Sigmoid colon (tissue), 7 donors: ENCODE results near the gene RPS24. TPM values are rescaled to one million over a fixed set of nuclear protein-coding genes. Genes with fewer than 3 reads are reported as not detected.

ENCODE experiments used
- DNase-seq: peaks from one replicate; pipeline ENCODE4 v3.0.0-alpha.2; 2019
- H3K27ac ChIP-seq, 4 donors: fragments of 200-600 bp; sonication (generic); one replicate each; pipeline ENCODE4 v1.5.1; 2016 to 2019; ENCODE audit warnings: mild to moderate bottlenecking in 1 of 4
- H3K27me3 ChIP-seq, 3 donors: fragments of 200-600 bp; sonication (generic); one replicate each; pipeline ENCODE4 v1.5.1; 2019; ENCODE audit warnings: mild to moderate bottlenecking in 1 of 3
- H3K36me3 ChIP-seq, 4 donors: fragments of 200-600 bp; sonication (generic); one replicate each; pipeline ENCODE4 v1.5.1; 2016 to 2019
- H3K4me1 ChIP-seq, 4 donors: fragments of 200-600 bp; sonication (generic); one replicate each; pipeline ENCODE4 v1.5.1; 2017 to 2019
- H3K4me3 ChIP-seq, 4 donors: fragments of 200-600 bp; sonication (generic); one replicate each; pipeline ENCODE4 v1.5.1; 2017 to 2019; ENCODE audit warnings: mild to moderate bottlenecking in 2 of 4, moderate library complexity in 1 of 4
- H3K9me3 ChIP-seq, 4 donors: fragments of 200-600 bp in 3 of 4; sonication (generic) in 3 of 4; one replicate each; pipeline versions ENCODE4 v1.5.1 to v1.6.1; 2013 to 2019
- CTCF ChIP-seq, 4 experiments: fragments of 450-650 bp in 3 of 4; fragments of 200-600 bp in 1 of 4; IDR thresholded peaks; one replicate each; pipeline ENCODE4 v1.5.1; 2016 to 2019; ENCODE audit warnings: antibody characterized with exemption in 4 of 4, mild to moderate bottlenecking in 3 of 4, moderate library complexity in 2 of 4
- EP300 ChIP-seq, 4 donors: sonication (generic); formaldehyde crosslinking; IDR thresholded peaks; one replicate each; pipeline ENCODE4 v1.6.1; 2017; ENCODE audit warnings: antibody characterized with exemption in 4 of 4
- POLR2A ChIP-seq, 2 donors: fragments of 450-650 bp; IDR thresholded peaks; one replicate each; pipeline ENCODE4 v1.6.1; 2016; ENCODE audit warnings: antibody characterized with exemption in 2 of 2, mild to moderate bottlenecking in 2 of 2, moderate library complexity in 2 of 2
- POLR2AphosphoS5 ChIP-seq, 4 donors: sonication (generic); formaldehyde crosslinking; IDR thresholded peaks; one replicate each; pipeline ENCODE4 v1.6.1; 2017; ENCODE audit warnings: antibody characterized with exemption in 4 of 4
- WGBS, 2 donors: extraction: QIAGEN DNeasy Blood & Tissue Kit; methylation state at CpG; one replicate each; pipeline ENCODE4 v1.1.7; 2013; 5-methylcytosine and 5-hydroxymethylcytosine counted together
- intact Hi-C: fragments of 100-400 bp; cut with DNase I; formaldehyde crosslinking; loops from one replicate; pipeline ENCODE4 v1.15.1; 2023
- polyA plus RNA-seq, 3 donors: library from polyadenylated mRNA; stranded (reverse); fragments of 200-250 nt; gene quantifications; one replicate each; pipeline ENCODE4 v1.2.3, GENCODE V29; 2013
- total RNA-seq, 4 donors: library from RNA; depleted of rRNA; stranded (reverse); fragments of >200 nt; gene quantifications; one replicate each; pipeline ENCODE4 v1.1.0, GENCODE V29; 2016
- donor health status: healthy with polysubstance abuse.
- donor health status: Bipolar disorder and iron deficiency.
- donor health status: healthy.

RPS24 gene
- total and polyA plus RNA-seq, 7 donors: 2,487 to 7,696 (median 3,724) TPM

GRCh38 chr10:78041170-78042057 is 7.8 kb downstream of the RPS24 start:
- no peaks in the 10 kb centered on the region for H3K27me3 ChIP-seq
- no peaks in the 10 kb centered on the region for H3K9me3 ChIP-seq
- intact Hi-C loops: no loop called here
- H3K4me3 ChIP-seq: no peak overlapping the region
- no peak overlapping the region for H3K27ac ChIP-seq
- DNase-seq: no peak
- no peak for TF ChIP-seq CTCF (IDR thresholded peaks at IDR 0.05)
- TF ChIP-seq EP300 (IDR thresholded peaks at IDR 0.05): no peak
- H3K4me1 ChIP-seq: peaks cover 0 to 33% (median 10%) of the 10 kb centered on the region in 4 donors
- peaks cover 14 to 70% (median 47%) of the 10 kb centered on the region in 4 donors for H3K36me3 ChIP-seq
- 70 to 73% methylated on average over 5 of the region's 5 CpGs for WGBS, 2 donors

GRCh38 chr10:78042058-78042751 is 8.5 kb downstream of the RPS24 start:
- Histone ChIP-seq H3K36me3 (peaks cover 6 to 62% (median 39%) of the 10 kb centered on the region in 4 donors), H3K4me1 (peaks cover 0 to 25% (median 6%) of the 10 kb centered on the region in 4 donors), H3K4me3 (no peak overlapping the region), H3K27ac (no peak overlapping the region), H3K9me3 (no peaks in the 10 kb centered on the region), H3K27me3 (no peaks in the 10 kb centered on the region)
- intact Hi-C loops: no loop called here
- WGBS, 2 donors: 79 to 87% methylated on average over 2 of the region's 2 CpGs
- no peak for DNase-seq
- TF ChIP-seq POLR2AphosphoS5 (IDR thresholded peaks at IDR 0.05) (no peak), POLR2A (IDR thresholded peaks at IDR 0.05) (no peak), EP300 (IDR thresholded peaks at IDR 0.05) (no peak), CTCF (IDR thresholded peaks at IDR 0.05) (no peak)

- Histone ChIP-seq H3K4me1 (peaks cover 0 to 26% (median 8%) of the 10 kb centered on the region in 4 donors), H3K4me3 (no peak overlapping the region), H3K27me3 (no peaks in the 10 kb centered on the region), H3K36me3 (peaks cover 6 to 57% (median 35%) of the 10 kb centered on the region in 4 donors), H3K9me3 (no peaks in the 10 kb centered on the region), H3K27ac (no peak overlapping the region)
- WGBS, 2 donors: 96% methylated on average over 6 of the region's 6 CpGs
- TF ChIP-seq CTCF (IDR thresholded peaks at IDR 0.05): no peak
- no peak for TF ChIP-seq POLR2AphosphoS5 (IDR thresholded peaks at IDR 0.05)
- TF ChIP-seq POLR2A (IDR thresholded peaks at IDR 0.05): no peak
- TF ChIP-seq EP300 (IDR thresholded peaks at IDR 0.05): no peak
- DNase-seq: no peak
- intact Hi-C loops: no loop called here
Observed at GRCh38 chr10:78042752-78043104, 9.1 kb downstream of the RPS24 start.

- peaks cover 0 to 17% (median 9%) of the 10 kb centered on the region in 4 donors for H3K4me1 ChIP-seq
- no peaks in the 10 kb centered on the region for H3K9me3 ChIP-seq
- H3K36me3 ChIP-seq: peaks cover 6 to 43% (median 26%) of the 10 kb centered on the region in 4 donors
- no peak for DNase-seq
- no peak overlapping the region for H3K27ac ChIP-seq
- no peaks in the 10 kb centered on the region for H3K27me3 ChIP-seq
- intact Hi-C loops: no loop called here
- H3K4me3 ChIP-seq: no peak overlapping the region
- no peak for TF ChIP-seq POLR2A (IDR thresholded peaks at IDR 0.05)
- TF ChIP-seq CTCF (IDR thresholded peaks at IDR 0.05): no peak
- TF ChIP-seq EP300 (IDR thresholded peaks at IDR 0.05): no peak
- TF ChIP-seq POLR2AphosphoS5 (IDR thresholded peaks at IDR 0.05): no peak
Observed at GRCh38 chr10:78044179-78044578, 10.5 kb downstream of the RPS24 start.
